ENCODE measurements around the gene CAMK1D.

Gene CAMK1D

DNA sequence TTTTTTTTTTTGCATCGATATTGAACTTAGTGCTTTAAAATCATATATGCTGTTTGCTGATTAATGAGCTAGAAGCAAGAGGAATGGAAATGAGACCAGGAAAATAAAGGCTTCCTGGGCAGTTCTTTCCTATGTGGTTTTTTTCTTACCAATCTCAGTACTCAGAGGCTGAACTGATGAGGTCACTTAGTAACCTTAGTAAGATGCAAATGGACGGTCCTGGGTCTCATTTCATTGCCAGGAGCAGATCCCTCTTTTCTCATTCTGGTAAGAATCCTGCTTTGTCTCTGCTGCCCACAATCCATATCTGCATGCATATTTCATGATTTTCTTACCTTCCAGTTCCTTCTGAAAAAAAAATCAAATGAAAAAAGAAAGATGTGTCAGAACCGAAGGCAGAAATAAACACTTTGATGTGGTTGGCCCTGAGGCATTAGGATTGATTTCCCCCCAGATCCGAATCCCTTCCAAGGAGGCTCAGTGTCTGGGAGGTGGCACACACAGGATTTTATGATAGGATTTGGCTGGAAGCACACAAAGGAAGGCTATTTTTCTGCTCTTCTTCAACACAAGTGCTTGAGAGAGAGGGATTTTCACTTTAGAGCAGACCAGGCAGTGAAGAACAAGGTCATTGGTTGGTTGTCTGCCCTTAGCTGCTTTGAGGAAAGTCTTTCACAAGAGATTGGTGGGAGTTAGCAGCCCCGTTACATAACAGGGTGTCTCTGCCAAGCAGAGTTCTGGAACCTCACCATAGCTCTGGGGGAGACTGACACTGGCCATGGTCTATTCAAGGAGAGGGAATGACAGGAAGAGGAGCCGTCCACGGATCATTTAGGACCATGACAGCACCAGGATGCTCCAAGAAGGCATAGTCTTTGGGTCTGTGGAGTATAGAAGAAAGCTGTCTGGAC is 150.0 kb downstream of the CAMK1D start:
- no peak for DNase-seq (ENCODE audit: low read depth)

DNA sequence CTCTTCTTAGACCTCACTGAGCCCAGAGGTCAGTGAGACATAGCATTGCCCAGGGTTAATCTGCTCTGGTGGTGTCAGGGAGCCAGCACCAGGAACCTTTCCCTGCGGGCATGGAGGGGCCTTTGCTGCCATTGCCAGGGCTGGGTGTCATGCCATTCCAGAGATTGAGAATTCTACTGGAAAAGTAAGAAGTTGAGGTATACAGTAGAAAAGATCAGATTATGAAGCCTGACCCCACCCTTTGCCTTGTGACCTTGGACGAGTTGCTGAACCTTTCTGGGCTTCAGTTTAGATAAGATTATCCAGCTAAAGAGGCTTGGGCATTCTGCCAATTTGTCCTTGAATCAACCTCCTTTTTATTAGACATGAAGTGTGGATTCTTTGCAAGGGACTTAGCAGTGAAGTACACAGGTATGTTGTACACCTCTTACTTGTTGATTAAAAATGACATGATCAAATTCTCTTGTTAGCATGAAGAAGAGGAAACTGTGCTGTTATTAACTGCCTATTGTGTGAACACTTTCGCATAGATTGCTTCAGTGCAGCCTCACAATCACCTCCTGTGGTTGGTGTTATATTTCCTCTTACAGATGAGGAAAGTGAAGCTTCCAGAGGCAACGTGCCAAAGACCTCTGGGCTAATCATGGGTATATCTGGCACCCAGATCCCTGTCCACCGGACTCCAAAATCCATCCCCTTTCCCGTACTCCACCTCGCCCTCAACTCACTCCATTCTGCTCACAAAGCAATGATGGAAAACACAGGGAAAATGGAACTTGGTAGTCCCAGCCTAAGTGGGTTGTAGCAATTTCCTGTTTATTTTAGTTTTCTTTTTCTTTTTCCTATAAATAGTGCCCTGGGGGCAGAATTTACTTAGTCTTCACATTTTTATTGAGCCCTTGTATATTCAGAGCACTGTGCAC is 151.3 kb downstream of the CAMK1D start:
- DNase-seq (ENCODE audit: low read depth): no peak

DNA sequence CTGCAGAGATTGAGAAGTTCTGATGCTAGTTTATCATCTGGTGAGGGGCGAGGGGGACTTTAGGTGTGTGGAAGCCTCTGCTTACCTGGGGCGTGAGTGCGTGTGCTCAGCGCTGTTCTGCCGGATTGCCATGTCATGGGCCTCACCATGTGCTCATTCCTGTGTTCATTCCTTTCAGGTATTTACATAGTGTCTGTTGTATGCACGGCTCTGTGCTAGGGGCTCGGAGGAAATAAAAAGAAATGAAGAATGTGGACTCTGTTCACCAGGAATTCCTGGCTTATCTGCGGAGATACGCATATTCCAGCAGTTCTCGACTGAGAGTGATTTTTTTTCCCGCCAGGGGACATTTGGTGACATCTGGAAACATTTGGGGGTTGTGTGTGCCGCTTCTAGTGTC is 152.0 kb downstream of the CAMK1D start:
- DNase-seq (ENCODE audit: low read depth): no peak

DNA sequence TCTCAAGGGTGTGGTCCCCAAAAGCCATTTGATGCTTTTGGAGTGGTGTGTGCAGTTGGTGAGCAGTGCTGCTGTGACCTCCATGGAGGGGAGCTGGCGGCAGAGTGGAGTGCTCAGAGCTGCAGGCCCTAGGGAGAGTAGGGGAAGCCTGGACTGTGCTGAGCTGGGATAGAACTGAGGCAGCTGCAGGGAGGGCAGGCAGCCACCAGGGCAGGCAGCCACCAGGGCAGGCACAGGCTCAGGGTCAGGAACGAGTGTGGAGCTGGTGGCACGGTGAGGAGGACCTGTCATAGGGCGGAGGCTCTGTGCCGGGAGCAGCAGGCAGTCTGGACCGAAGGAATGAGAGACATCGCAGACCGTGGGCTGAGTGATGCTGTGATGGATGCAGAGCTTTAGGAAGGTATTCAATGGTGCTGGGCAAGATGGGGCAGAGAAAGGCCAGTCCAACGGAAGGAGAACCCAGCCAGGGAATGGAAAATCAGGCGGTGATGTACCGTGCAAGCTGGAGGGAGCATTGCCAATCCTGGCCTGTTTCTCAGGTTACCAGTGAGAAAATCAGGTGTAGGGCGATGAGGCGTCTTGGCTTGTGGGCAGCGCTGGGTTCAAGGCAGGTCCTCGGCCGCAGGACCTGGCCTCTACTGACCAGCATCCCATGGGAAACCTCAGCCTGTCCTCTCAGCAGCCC is 152.6 kb downstream of the CAMK1D start:
- DNase-seq (ENCODE audit: low read depth): no peak

DNA sequence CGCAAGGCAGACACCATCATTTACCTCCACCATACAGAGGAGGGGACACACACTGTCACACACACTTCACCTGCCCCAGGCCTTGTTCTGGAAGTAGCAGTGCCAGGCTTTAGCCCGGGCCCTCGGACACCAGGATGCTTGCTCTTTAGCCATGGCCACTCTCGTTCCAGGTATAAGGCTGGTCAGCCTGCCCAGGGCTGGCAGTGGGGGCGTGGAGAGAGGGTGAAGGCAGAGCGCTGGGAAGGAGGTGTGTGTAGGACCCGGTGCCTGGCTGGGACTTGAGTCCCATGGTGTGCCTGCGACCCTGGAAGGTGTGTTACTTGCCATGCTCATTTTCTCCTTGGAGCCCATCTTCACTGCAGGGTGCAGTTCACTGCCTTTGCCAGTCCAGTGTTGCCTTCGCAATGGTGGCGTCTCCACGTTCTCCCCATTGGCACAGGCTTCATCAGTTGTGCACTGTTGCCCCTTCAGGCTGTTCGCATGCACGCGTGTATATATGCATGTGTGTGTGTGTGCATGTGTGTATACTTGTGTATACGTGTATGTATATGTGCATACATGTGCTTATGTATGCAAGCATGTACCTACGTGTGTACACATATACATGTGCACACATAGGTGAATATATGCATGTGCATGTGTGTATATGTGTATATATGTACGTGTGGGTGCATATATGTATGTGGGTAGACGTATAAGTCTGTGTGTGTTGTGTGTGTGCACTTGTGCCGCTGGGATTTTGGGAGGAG is 153.4 kb downstream of the CAMK1D start:
- DNase-seq (ENCODE audit: low read depth): no peak

DNA sequence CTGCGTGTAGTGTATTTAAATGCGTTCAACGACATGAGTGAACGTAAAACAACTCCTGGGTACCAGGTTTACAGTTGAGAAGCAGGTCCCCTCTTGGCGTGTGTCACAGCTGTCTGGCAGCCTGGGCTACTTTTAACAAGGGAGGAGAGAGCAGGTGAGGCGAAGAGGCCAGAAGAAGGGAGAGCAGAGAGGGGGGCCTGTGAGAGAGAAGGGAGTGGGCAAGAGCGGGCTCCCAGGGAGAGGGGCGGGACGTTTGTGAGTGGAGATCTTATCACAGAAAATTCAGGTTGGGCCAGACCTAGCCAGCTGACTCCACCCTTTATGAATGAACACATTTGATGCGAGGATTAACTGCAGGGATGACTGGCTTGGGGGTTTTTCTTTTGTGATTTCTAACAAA is 154.0 kb downstream of the CAMK1D start:
- no peak for DNase-seq (ENCODE audit: low read depth)

DNA sequence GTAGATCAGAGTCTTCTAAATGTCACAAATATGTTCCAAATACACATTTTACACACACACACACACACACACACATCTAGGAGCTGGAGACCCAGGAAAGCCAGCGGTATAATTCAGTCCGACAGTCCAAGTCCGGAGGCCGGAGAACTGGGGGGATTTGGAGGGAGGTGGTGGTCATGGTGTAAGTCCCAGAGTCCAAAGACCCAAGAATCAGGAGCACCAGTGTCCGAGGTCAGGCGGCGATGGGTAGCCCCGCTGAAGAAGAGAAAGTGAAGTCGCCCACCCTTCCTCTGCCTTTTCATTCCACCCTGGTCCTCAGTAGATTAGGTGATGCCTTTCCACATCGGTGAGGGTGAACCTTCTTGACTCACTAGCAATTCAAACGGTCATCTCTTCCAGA is 154.8 kb downstream of the CAMK1D start:
- DNase-seq (ENCODE audit: low read depth): no peak

DNA sequence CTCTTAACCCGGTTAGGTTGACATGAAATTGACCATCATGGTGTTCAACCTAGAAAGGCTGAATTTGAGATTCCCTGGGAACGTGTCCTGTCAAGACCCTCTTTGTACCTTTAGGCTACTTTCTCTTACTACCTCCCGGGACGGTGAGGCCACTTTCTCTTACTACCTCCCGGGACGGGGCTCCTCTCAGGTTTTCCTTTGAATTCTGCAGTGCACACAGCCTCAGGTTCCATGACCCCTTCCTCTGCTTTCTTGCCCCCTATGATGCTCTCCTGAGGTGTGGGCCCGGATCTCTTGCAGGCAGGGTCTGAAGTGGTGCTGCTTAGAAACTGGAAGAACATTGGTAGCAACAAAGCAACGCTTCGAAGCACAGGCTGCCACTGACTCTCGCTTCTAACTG is 155.3 kb downstream of the CAMK1D start:
- DNase-seq (ENCODE audit: low read depth): no peak

DNA sequence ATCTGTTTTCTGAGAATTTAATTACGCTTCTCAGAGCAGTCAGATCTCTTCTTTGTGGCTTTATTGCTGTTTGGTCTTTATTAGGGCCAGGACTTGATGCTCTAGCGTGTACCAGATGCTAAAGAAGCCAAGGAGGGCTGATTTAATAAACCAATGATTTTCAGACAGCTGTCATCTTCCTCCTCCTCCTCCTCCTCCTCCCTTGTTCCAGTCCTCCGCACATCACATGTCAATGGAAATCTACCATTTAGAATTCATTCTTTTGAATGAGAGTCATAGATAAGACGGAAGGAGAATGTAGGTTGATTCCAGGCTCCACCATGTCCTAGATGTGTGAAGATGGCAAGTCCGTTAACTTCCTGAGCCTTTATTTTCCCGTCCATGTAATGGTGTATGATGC is 156.3 kb downstream of the CAMK1D start:
- DNase-seq (ENCODE audit: low read depth): no peak

DNA sequence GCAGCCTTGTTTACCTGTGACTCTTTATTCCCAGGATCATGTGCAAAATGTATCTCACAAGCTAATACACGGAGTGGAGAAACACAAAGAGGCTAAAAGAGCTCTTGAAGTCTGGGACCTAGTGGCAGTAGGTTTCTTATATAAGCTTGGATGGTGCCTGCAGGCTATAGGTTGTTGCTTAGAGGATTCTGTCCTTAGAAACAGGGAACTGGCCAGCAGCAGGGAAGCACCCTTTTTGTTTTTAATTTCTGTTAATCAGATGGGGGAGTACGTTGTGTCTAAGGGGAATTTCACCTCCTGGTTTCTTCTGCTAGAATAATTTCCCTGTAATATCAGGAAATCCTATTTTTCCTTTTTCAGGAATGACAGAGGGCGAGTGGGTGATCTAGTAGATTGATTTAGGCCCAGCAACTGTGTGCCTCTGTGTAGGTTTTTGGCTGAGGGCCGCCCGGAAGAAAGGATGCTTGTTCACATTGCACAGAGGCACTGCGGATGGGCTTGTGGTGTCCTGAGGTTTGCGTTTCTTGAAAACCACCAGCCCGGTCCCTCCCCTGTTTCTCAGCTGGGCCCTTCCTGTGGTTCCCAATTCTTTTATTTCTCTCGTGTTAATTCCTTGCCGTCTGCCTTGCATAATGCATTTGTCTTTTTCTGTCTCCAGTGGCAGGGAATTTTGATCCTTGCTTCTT is 158.0 kb downstream of the CAMK1D start:
- DNase-seq (ENCODE audit: low read depth): no peak

DNA sequence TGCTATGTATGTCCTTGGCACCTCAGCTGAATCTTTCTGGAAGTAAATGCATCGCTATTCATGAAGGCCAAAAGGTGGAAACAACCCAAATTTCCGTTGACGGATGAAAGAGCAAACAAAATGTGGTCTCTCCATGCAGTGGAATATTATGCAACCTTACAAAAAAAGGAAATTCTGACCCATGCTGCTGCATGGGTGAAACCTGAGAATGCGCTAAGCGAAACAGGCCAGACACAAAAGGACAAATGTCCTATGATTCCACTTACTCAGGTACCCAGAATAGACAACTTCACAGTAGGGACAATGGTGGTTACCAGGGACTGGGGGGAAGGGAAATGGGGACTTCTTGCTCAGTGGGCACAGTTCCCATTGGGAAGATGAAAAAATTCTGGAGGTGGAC is 158.8 kb downstream of the CAMK1D start:
- DNase-seq (ENCODE audit: low read depth): no peak

DNA sequence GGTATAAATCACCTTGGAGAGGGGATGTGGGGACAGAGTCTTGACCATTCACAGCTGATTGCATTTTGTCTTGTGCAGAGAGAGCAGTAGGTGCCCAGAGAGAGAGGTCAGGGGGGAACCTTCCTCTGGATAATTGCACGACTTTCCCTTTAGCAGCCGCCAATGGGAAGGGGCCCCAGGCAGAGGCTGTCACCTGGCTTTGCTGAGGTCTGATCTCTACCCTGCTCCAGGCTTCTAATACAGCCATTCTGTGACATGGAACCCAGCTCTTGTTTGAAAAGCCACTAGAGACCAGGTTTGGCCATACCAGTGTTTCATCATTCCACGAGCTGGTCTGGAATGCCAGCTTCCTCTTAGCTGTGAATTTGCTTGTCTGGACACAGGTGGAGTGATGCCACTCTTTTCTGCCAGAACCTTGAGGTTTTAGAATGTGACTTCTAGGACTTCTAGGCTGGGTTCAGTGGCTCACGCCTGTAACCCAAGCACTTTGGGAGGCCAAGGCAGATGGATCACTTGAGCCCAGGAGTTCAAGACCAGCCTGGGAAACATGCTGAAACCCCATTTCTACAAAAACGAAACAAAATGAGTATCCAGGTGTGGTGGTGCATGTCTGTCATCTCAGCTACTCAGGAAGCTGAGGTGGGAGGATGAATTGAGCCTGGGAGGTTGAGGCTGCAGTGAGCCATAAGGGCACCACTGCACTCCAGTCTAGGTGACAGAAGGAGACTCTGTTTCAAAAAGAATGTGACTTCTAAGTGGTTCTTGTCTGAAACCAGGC is 159.9 kb downstream of the CAMK1D start:
- no peak for DNase-seq (ENCODE audit: low read depth)

DNA sequence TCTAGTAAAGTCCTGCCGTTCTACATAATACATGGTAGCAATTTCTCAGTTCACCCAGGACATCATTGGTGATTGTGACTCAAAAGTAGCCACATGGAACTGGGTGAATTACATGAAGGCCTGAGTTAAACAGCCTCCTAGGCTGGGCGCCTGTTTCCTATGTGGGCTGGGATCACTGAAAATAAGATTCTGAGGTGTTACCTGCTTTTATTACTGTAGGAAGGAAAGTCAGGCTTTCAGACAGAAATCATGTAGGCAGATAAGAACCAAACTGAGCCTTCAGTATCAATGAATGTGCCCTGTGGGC is 160.4 kb downstream of the CAMK1D start:
- DNase-seq (ENCODE audit: low read depth): no peak

DNA sequence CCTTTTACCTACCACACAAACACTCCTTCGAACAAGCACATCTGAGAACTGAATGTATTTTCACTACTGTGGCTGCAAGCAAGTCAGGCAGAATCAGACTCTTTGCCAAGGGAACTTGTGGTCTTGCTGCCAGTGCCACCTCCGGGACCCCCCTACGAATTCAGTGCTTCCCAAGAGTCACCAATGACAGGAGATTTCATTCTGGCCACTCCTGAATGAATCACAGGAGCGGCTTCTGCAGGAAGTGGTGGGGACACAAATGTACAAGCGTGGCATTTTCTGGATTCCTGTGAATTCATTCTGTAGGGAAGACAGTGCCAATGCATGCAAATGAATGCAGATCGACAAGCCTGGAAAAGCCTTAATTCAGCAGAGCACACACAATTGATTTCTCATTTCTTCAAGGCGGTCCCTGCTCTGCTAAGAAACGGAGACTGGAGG is 161.2 kb downstream of the CAMK1D start:
- no peak for DNase-seq (ENCODE audit: low read depth)

DNA sequence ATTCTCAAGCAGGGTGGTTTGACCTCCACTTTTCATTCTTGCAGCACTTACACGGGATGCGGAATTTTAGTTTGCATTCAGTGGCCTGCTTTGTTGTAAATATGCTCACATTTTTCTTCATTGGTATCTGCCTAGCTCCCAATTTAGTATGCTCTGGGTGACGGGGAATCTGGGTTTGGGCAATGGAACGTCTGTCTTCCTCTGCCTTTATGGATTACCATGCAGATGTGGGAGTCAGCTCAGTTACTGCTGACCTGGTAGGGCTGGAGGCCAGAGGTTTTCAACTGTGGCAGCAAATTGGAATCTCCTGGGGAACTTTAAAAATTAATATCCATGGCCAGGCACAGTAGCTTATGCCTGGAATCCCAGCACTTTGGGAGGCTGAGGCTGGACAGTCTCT is 161.6 kb downstream of the CAMK1D start:
- DNase-seq (ENCODE audit: low read depth): no peak

DNA sequence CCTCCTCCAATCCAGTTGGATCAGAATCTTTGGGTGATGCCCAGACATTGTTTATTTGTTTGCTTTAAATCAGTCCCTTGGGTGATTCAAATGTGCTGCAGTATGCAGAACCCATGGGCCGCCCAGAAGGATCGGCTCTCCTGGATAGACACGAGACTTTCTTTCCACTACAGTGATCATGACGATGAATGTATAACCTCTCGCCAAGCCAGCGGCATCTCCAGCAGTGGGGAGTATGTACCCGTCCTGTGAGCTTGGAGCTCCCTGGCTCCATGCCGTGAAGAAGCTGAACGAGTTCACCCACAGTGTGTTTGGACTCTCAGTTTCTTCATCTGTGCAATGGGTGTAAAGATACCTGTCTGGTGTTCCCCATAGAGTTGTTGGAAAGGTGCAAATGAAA is 162.3 kb downstream of the CAMK1D start:
- DNase-seq (ENCODE audit: low read depth): no peak

DNA sequence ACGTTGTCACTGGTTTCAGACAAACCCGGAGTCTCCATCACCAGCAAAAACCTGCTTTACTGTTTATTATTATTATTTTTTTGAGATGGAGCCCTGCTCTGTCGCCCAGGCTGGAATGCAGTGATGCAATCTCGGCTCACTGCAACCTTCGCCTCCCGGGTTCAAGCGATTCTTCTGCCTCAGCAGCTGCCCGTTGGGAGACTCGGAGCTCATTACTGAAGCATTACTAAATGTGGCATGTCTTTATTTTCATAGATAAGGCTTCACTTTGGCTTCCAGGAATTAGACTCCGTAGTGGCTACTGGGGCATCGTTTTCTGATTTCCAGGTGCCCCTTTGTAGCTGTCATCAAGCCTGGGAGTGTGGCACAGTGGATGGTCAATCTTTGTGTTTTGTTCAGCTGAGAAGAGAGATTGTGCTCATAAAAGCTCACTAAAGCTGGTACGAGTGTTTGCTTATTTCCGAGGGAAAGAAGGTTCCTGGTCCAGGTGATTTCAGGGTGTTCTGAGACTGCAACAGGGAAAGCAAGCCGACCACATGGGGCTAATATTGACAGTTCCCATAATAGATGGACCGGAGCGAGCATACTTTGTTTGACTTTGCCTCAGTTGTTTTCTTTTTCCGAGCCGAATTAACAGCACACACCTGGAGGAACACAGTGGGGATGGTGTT is 163.1 kb downstream of the CAMK1D start:
- no peak for DNase-seq (ENCODE audit: low read depth)

DNA sequence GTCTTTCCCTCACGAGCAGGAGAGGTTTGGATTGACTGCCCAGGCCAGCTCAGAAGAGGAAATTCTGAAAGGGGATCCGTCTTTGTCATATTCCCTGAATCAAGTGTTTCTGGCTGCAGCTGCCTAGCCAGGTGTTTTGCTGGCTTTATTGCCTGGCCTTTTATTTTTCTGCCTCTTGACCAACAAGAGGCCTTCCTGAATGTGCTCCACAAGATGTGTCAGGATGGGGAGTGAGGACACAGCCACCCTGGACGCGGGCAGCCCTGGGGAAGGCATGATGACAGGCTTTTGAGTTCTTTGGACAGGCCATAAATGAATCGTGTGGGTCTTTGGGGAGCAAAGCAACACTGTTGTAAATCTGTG is 163.6 kb downstream of the CAMK1D start:
- no peak for DNase-seq (ENCODE audit: low read depth)

DNA sequence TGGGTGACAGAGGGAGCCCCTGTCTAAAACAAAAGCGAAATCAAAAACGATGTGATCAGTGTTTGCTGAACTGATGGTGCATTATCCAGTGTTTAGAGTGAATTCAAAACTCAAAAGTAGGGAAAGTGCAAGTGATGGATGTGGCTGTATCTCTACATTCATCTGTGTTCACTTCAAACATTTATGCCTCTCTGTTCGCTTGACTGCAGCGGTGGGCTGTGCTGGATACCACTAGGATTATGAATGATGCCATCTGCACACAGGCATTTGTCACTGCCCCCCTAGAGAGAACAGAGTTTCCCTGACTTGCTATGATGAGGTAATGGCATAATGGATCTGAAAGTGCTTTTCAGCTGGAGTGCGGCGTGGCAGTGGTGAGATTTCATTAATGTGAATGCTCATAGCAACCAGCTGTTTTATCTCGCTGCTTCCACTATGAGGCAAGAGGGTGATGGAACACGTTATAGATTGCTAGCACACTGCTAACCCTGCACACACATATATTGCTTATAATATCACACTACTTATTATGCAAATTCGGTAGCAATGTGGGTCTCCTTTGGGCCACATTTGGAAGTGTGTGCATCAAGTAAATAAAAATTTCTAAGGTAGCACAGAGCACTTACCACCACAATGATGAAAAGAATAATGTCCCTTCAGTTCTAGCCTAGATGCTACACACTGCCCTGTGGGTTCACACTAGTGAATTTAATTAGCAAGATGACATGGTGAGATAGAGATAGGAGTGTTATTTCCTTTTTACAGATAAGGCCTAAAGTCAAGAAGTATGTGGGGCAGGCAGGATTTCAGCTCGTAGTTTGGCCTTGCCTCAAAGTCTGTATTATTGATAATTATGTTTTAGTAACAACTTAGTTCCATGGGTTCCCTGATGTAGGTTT is 164.7 kb downstream of the CAMK1D start:
- DNase-seq (ENCODE audit: low read depth): no peak
